DND-41 (cell line): ENCODE results near the gene LTA4H.

Experiments
- ATAC-seq: fragments of 200-7000 bp; cut with Tn5 transposase; 3 replicates; pipeline ENCODE4 v1.9.1; 2021; ENCODE audit warnings: low read depth; ENCODE audit not compliant: insufficient read depth
- DNase-seq: peaks from one replicate; pipeline ENCODE4 v3.0.0-alpha.2; 2020
- H2AFZ ChIP-seq: 2 replicates; pipeline ENCODE4 v1.6.0; 2012; ENCODE audit warnings: low read depth, low read length
- H3K27ac ChIP-seq: 2 replicates; pipeline ENCODE4 v1.5.1; 2012; ENCODE audit warnings: low read length, inconsistent platforms
- H3K27me3 ChIP-seq: fragments of 200-600 bp; sonication (generic); 2 replicates; pipeline ENCODE4 v1.6.0; 2012; ENCODE audit warnings: low read length, mild to moderate bottlenecking, inconsistent platforms; ENCODE audit not compliant: insufficient read depth, poor library complexity
- H3K36me3 ChIP-seq: 2 replicates; pipeline ENCODE4 v1.5.1; 2012; ENCODE audit warnings: low read length, inconsistent platforms; ENCODE audit not compliant: insufficient read depth
- H3K4me1 ChIP-seq: 2 replicates; pipeline ENCODE4 v1.5.1; 2012; ENCODE audit warnings: mild to moderate bottlenecking, low read length; ENCODE audit not compliant: insufficient read depth
- H3K4me2 ChIP-seq: 2 replicates; pipeline ENCODE4 v1.6.0; 2012; ENCODE audit warnings: mild to moderate bottlenecking, moderate library complexity, low read length, inconsistent platforms; ENCODE audit not compliant: insufficient read depth
- H3K4me3 ChIP-seq, 2 experiments: fragments of 200-600 bp in 1 of 2; shearing (Covaris generic) in 1 of 2; 2 replicates each; pipeline ENCODE4 v1.5.1; 2012 to 2016; ENCODE audit warnings: inconsistent platforms in 2 of 2, low read length in 2 of 2, mild to moderate bottlenecking in 2 of 2, low read depth in 1 of 2, moderate library complexity in 1 of 2
- H3K79me2 ChIP-seq: 2 replicates; pipeline ENCODE4 v1.6.0; 2012; ENCODE audit warnings: low read length, inconsistent platforms; ENCODE audit not compliant: insufficient read depth
- H3K9ac ChIP-seq: 2 replicates; pipeline ENCODE4 v1.6.0; 2012; ENCODE audit warnings: low read depth, mild to moderate bottlenecking, inconsistent platforms, low read length, moderate library complexity
- H3K9me3 ChIP-seq: 2 replicates; pipeline ENCODE4 v1.5.1; 2012; ENCODE audit warnings: low read length, moderate library complexity, mild to moderate bottlenecking, inconsistent platforms; ENCODE audit not compliant: insufficient read depth, severe bottlenecking
- H4K20me1 ChIP-seq: 2 replicates; pipeline ENCODE4 v1.6.0; 2012; ENCODE audit warnings: low read length; ENCODE audit not compliant: insufficient read depth
- EZH2 ChIP-seq: IDR thresholded peaks from 3 replicates; pipeline ENCODE4 v1.6.1; 2012; ENCODE audit warnings: borderline replicate concordance, low read depth, mild to moderate bottlenecking, moderate library complexity, low read length, inconsistent platforms; ENCODE audit not compliant: severe bottlenecking
- TF ChIP-seq, protein P1 (sequence below): IDR thresholded peaks from 2 replicates; pipeline ENCODE4 v1.5.1; 2012; ENCODE audit warnings: borderline replicate concordance, low read length, moderate library complexity, mild to moderate bottlenecking; ENCODE audit not compliant: poor library complexity, severe bottlenecking; ENCODE audit errors: extremely low read depth

Gene LTA4H

DNA sequence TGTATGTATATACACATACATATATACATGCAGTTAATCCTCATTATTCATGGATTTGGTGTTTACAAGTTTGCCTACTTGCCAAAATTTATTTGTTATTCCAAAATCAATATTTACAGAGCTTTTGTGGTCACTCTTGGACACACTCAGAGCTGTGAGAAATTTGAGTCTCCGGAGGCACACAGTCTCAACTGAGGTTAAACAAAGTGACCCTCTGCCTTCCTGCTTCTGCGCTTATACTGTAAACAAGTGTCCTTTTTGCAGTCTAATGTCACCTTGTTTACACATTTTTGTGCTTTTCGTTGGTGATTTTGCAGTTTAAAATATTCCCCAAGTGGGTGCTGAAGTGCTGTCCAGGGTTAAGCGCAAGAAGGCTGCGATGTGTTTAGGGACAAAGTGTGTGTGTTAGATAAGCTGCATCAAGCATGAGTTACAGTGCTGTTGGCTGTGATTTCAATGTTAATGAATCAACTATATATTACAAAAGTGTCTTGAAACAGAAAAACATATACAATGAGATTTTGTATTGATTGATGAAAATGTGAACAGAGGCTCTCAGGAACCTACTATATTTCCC lies 13.1 kb upstream of the LTA4H start:
- Histone ChIP-seq H3K4me2 (no peak overlapping the region), H3K9ac (no peak overlapping the region), H2AFZ (no peak overlapping the region), H4K20me1 (no peaks in the 10 kb centered on the region), H3K36me3 (no peaks in the 10 kb centered on the region), H3K9me3 (no peaks in the 10 kb centered on the region), H3K4me3 (no peak overlapping the region), H3K79me2 (no peaks in the 10 kb centered on the region), H3K27me3 (no peaks in the 10 kb centered on the region), H3K4me1 (no peaks in the 10 kb centered on the region), H3K27ac (no peak overlapping the region)
- ATAC-seq, result no peak
- TF ChIP-seq EZH2, result no peak
- TF ChIP-seq, protein P1, sequence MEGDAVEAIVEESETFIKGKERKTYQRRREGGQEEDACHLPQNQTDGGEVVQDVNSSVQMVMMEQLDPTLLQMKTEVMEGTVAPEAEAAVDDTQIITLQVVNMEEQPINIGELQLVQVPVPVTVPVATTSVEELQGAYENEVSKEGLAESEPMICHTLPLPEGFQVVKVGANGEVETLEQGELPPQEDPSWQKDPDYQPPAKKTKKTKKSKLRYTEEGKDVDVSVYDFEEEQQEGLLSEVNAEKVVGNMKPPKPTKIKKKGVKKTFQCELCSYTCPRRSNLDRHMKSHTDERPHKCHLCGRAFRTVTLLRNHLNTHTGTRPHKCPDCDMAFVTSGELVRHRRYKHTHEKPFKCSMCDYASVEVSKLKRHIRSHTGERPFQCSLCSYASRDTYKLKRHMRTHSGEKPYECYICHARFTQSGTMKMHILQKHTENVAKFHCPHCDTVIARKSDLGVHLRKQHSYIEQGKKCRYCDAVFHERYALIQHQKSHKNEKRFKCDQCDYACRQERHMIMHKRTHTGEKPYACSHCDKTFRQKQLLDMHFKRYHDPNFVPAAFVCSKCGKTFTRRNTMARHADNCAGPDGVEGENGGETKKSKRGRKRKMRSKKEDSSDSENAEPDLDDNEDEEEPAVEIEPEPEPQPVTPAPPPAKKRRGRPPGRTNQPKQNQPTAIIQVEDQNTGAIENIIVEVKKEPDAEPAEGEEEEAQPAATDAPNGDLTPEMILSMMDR, result no peak
- DNase-seq, result no peak

- H3K4me3 ChIP-seq, result no peak overlapping the region
- no peak for DNase-seq
Measured at GRCh38 chr12:96047229-96048211, 12.1 kb upstream of the LTA4H start.

GRCh38 chr12:96046543-96047228 lies 11.3 kb upstream of the LTA4H start:
- ATAC-seq, result no peak
- Histone ChIP-seq H3K36me3 (no peaks in the 10 kb centered on the region), H3K4me1 (no peaks in the 10 kb centered on the region), H3K27ac (no peak overlapping the region), H3K79me2 (no peaks in the 10 kb centered on the region), H4K20me1 (no peaks in the 10 kb centered on the region), H2AFZ (no peak overlapping the region), H3K9me3 (no peaks in the 10 kb centered on the region), H3K27me3 (no peaks in the 10 kb centered on the region), H3K9ac (no peak overlapping the region), H3K4me3 (no peak overlapping the region), H3K4me2 (no peak overlapping the region)
- no peak for DNase-seq
- TF ChIP-seq EZH2, result no peak
- TF ChIP-seq, protein P1, result no peak

More at GRCh38 chr12:96047229-96048211, 12.1 kb upstream of the LTA4H start:
- H3K27ac ChIP-seq, result no peak overlapping the region
- no peaks in the 10 kb centered on the region for H3K27me3 ChIP-seq
- no peaks in the 10 kb centered on the region for H4K20me1 ChIP-seq
- TF ChIP-seq, protein P1, result no peak
- no peak for TF ChIP-seq EZH2
- H3K36me3 ChIP-seq, result no peaks in the 10 kb centered on the region
- no peaks in the 10 kb centered on the region for H3K4me1 ChIP-seq
- ATAC-seq, result no peak
- no peak overlapping the region for H3K9ac ChIP-seq
- H3K4me2 ChIP-seq, result no peak overlapping the region
- H3K9me3 ChIP-seq, result no peaks in the 10 kb centered on the region
- H3K79me2 ChIP-seq, result no peaks in the 10 kb centered on the region
- H2AFZ ChIP-seq, result no peak overlapping the region
